Panc1 (cell line): ENCODE measurements around the gene TSC22D4. TPM values are rescaled to one million over a fixed set of nuclear protein-coding genes. Genes with fewer than 3 reads are reported as not detected.

Experiments used
- ATAC-seq: fragments of 200-7000 bp; cut with Tn5 transposase; 2 replicates; pipeline ENCODE4 v1.9.1; 2020; ENCODE audit warnings: mild to moderate bottlenecking, moderate library complexity
- BruUV-seq: library from RNA; stranded (reverse); fragments of 400-500 nt; replicated peaks from 2 replicates; lab custom pipeline; 2021; lab: Mats Ljungman, UMichigan
- CTCF ChIA-PET: fragments of 300-600 bp; sonication (Branson Sonifier 250); formaldehyde crosslinking; loops from one replicate; lab custom pipeline; 2022; ENCODE audit warnings: antibody characterized with exemption; lab: Charles Lee
- POLR2A ChIA-PET: fragments of 300-600 bp; sonication (Branson Sonifier 250); formaldehyde crosslinking; loops from one replicate; lab custom pipeline; 2022; ENCODE audit warnings: antibody characterized with exemption; lab: Charles Lee
- DNase-seq: peaks from one replicate; pipeline ENCODE4 v3.0.0-alpha.2; 2010; ENCODE audit warnings: low read depth, low spot score
- H3K27ac ChIP-seq: 2 replicates; pipeline ENCODE4 v1.5.1; 2011; ENCODE audit warnings: mild to moderate bottlenecking, low read length, inconsistent platforms
- H3K27me3 ChIP-seq: fragments of 200-500 bp; sonication (Bioruptor generic); 2 replicates; pipeline ENCODE4 v1.6.0; 2014; ENCODE audit warnings: low read length, inconsistent platforms; ENCODE audit not compliant: control insufficient read depth, insufficient read depth
- H3K36me3 ChIP-seq: fragments of 200-500 bp; sonication (Bioruptor generic); 2 replicates; pipeline ENCODE4 v1.5.1; 2014; ENCODE audit warnings: inconsistent platforms, mild to moderate bottlenecking, low read length, moderate library complexity; ENCODE audit not compliant: control insufficient read depth, insufficient read depth
- H3K4me1 ChIP-seq: 2 replicates; pipeline ENCODE4 v1.5.1; 2011; ENCODE audit warnings: inconsistent platforms, mild to moderate bottlenecking, low read length, moderate library complexity; ENCODE audit not compliant: control insufficient read depth, insufficient read depth
- H3K4me3 ChIP-seq, 2 experiments: 2 replicates each; pipeline ENCODE4 v1.5.1; 2011 to 2012; ENCODE audit warnings: low read depth in 2 of 2, low read length in 2 of 2, mild to moderate bottlenecking in 2 of 2, inconsistent platforms in 1 of 2, moderate library complexity in 1 of 2
- H3K9me3 ChIP-seq: fragments of 200-500 bp; sonication (Bioruptor generic); 2 replicates; pipeline ENCODE4 v1.5.1; 2014; ENCODE audit warnings: low read depth, mild to moderate bottlenecking, inconsistent platforms, low read length, moderate library complexity; ENCODE audit not compliant: control insufficient read depth, insufficient read depth
- CTCF ChIP-seq: fragments of 450-650 bp; IDR thresholded peaks from 2 replicates; pipeline ENCODE4 v1.5.1; 2017; ENCODE audit warnings: mild to moderate bottlenecking
- POLR2AphosphoS5 ChIP-seq: IDR thresholded peaks from 2 replicates; pipeline ENCODE4 v1.6.1; 2012; ENCODE audit warnings: mild to moderate bottlenecking, low read depth, low read length, moderate library complexity
- SIN3A ChIP-seq: IDR thresholded peaks from 2 replicates; pipeline ENCODE4 v1.6.1; 2012; ENCODE audit warnings: low read depth, mild to moderate bottlenecking, low read length, moderate library complexity, borderline replicate concordance; ENCODE audit not compliant: insufficient read depth
- TCF7L2 ChIP-seq: IDR thresholded peaks from 2 replicates; pipeline ENCODE4 v1.6.1; 2011; ENCODE audit warnings: mild to moderate bottlenecking, low read depth, low read length, inconsistent platforms
- in situ Hi-C: cut with HindIII; loops from 2 replicates; pipeline ENCODE4 v1.10.0; 2016; ENCODE audit warnings: low sequenced_read_pairs, low pct_unique_long_range_greater_than_20kb
- intact Hi-C: fragments of 100-400 bp; cut with micrococcal nuclease; formaldehyde crosslinking; loops from one replicate; pipeline ENCODE4 v1.10.0; 2022; ENCODE audit not compliant: unreplicated experiment
- total RNA-seq: library from RNA; stranded (reverse); gene quantifications from one replicate; pipeline ENCODE4 v1.2.1, GENCODE V29; 2021; ENCODE audit not compliant: unreplicated experiment
- TF ChIP-seq, protein P1 (sequence below), 2 experiments: IDR thresholded peaks; 2 replicates each; pipeline ENCODE4 v1.6.1; 2011 to 2012; ENCODE audit warnings: low read depth in 2 of 2, control low read depth in 1 of 2, low read length in 1 of 2, mild to moderate bottlenecking in 1 of 2, moderate library complexity in 1 of 2; ENCODE audit not compliant: insufficient read depth in 1 of 2

Gene TSC22D4
- total RNA-seq, 1 experiment from 2014 or later = 82.6 TPM

GRCh38 chr7:100446040-100446439 lies 33.0 kb downstream of the TSC22D4 start:
- in situ Hi-C loops = no loop called here
- ChIA-PET POLR2A (interaction anchor here (0.7 kb wide), 1 partner anchor 126 kb away, joined by 7 read pairs; no protein-coding TSS in a partner anchor), CTCF (no interaction called here)
- TF ChIP-seq SIN3A = no peak
- TF ChIP-seq TCF7L2 = no peak
- no peak for TF ChIP-seq POLR2AphosphoS5
- TF ChIP-seq CTCF = no peak
- TF ChIP-seq, protein P1, sequence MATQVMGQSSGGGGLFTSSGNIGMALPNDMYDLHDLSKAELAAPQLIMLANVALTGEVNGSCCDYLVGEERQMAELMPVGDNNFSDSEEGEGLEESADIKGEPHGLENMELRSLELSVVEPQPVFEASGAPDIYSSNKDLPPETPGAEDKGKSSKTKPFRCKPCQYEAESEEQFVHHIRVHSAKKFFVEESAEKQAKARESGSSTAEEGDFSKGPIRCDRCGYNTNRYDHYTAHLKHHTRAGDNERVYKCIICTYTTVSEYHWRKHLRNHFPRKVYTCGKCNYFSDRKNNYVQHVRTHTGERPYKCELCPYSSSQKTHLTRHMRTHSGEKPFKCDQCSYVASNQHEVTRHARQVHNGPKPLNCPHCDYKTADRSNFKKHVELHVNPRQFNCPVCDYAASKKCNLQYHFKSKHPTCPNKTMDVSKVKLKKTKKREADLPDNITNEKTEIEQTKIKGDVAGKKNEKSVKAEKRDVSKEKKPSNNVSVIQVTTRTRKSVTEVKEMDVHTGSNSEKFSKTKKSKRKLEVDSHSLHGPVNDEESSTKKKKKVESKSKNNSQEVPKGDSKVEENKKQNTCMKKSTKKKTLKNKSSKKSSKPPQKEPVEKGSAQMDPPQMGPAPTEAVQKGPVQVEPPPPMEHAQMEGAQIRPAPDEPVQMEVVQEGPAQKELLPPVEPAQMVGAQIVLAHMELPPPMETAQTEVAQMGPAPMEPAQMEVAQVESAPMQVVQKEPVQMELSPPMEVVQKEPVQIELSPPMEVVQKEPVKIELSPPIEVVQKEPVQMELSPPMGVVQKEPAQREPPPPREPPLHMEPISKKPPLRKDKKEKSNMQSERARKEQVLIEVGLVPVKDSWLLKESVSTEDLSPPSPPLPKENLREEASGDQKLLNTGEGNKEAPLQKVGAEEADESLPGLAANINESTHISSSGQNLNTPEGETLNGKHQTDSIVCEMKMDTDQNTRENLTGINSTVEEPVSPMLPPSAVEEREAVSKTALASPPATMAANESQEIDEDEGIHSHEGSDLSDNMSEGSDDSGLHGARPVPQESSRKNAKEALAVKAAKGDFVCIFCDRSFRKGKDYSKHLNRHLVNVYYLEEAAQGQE (IDR thresholded peaks at IDR 0.05; ENCODE audit: insufficient read depth in 1 of 2, low read depth in 2 of 2, low read length in 1 of 2) = no peak
- no peak overlapping the region for H3K27ac ChIP-seq
- DNase-seq = no peak
- ATAC-seq = no peak
- no peaks in the 10 kb centered on the region for H3K4me1 ChIP-seq
- no peaks in the 10 kb centered on the region for H3K9me3 ChIP-seq
- intact Hi-C loops = no loop called here
- no TSS peak for BruUV-seq
- H3K27me3 ChIP-seq = no peaks in the 10 kb centered on the region
- H3K36me3 ChIP-seq = no peaks in the 10 kb centered on the region
- no peak overlapping the region for H3K4me3 ChIP-seq

GRCh38 chr7:100444311-100445278 lies 34.4 kb downstream of the TSC22D4 start:
- POLR2A ChIA-PET = no interaction called here
- peak; percentile 42 for ATAC-seq
- TF ChIP-seq TCF7L2 (no peak), CTCF (no peak), SIN3A (no peak), POLR2AphosphoS5 (no peak)
- TF ChIP-seq, protein P1 (IDR thresholded peaks at IDR 0.05; ENCODE audit: insufficient read depth in 1 of 2, low read depth in 2 of 2, low read length in 1 of 2) = no peak
- Histone ChIP-seq H3K36me3 (no peaks in the 10 kb centered on the region), H3K9me3 (no peaks in the 10 kb centered on the region), H3K4me1 (no peaks in the 10 kb centered on the region), H3K27ac (no peak overlapping the region; the same call in 1 of the 2 replicates), H3K27me3 (no peaks in the 10 kb centered on the region), H3K4me3 (no peak overlapping the region)
- intact Hi-C loops (no loop called here), in situ Hi-C loops (no loop called here)
- CTCF ChIA-PET = interaction anchor here (0.9 kb wide), 1 partner anchor 115 kb away, joined by 4 read pairs; no protein-coding TSS in a partner anchor
- no TSS peak for BruUV-seq
- peak; percentile 69 for DNase-seq
